GM19328 (cell line): Measurements from ENCODE around the gene THPO.

Experiments used
- ATAC-seq: cut with Tn5 transposase; IDR thresholded peaks from one replicate; pipeline ENCODE4 v1.9.1; 2021; ENCODE audit warnings: mild to moderate bottlenecking, moderate library complexity; ENCODE audit not compliant: unreplicated experiment

THPO gene

DNA sequence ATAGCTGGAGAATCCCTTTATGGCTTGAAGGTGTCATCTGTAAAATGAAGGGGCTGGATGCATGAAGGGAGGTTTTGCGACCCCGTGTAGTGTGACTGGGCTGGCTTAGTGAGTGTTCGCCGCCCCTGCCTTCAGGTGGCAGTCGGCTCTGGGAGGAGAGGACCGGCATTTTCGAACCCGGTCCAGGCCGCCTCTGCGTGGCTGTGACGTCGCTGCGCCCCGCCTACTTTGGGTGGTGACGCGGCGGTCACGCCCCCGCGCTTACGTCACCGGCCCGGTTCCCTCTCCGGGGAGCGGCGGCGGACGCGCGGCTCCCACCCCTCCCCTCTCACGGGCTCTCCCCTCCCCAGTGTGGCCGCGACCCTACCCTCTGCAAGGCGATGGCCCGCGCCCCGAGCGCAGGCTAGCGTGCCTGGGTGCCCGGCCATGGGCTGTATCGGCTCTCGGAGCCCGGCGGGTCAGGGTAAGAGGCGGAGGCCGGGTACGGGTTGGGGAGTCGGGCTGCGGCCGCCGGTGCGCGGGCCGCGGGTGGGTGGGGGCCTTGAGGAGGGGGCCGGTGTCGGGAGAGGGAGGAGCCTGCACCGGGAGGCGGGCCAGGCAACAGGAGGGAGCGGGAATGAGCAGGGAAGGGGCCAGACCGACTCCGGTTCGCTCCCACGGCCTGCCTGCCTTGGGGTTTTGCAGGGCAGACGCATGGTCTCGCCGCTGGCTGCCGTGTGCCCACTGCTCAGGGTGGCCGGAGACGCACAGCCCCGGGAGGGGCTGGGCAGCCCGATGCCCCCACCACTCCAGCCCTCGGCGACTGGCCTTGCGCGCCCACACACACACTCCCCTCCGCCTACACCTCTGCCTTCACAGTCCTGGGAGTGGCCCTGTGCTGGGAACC, 42.1 kb downstream of the THPO start:
- ATAC-seq = no peak

- no peak for ATAC-seq
These were observed 42.7 kb downstream of the THPO start for GRCh38 chr3:184335291-184335660.

GRCh38 chr3:184334470-184335158, 43.4 kb downstream of the THPO start:
- no peak for ATAC-seq

DNA sequence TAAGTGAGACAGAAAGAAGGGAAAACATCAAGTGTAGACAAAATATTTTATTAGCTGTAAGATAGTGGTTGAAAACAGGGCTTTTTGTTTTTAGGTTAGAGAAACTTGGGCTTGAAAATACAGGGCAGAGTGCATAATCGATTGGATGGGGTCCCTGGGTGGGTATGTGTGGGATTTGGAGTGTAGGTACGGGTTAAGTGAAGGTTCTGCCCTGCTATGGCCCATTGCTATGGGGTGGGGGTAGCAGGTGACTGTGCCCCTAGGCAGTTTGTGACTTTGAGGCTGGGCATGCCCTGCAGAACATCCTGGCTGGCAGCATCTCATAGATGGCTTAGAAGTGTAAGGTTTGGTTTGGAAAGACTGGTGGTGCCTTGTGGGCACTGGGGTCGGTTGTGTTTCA, 44.3 kb downstream of the THPO start:
- no peak for ATAC-seq

GRCh38 chr3:184333190-184333589, 44.8 kb downstream of the THPO start:
- no peak for ATAC-seq

DNA sequence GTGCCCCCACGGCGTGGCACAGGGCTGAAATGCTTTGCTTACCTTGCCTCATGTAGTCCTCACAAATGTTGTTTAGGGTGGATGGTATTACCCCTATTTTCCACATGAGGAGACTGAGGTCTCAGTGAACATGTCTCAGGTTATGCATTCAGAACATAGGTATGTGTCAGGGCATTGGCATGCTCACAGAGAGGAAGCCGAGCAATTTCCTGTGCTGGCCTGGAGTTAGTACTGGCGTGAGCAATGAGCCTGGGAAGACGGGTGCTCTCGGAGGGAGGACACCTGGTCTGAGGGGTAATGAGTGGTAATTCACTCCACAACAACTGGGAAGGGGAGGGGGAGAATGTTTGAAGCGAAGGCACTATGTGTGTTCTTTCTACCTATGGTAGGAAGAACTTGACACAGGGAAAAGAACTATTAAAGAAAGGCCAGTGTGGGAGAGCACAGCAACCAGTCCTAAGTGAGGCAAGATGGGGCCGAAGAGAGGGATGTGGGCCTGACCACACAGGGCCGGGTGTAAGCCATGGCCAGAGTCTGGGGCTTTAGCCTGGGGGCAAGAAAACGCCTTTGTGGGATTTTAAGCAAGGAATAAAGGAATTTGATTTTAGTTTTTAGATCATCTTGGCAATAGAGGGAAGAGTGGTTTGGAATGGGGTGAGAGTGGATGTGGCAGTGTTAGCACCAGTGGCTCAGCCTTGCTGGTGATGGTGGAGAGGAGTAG, 45.5 kb downstream of the THPO start:
- ATAC-seq = no peak

GRCh38 chr3:184328516-184328915, 49.5 kb downstream of the THPO start:
- ATAC-seq = no peak

- ATAC-seq = no peak
These were observed 50.8 kb downstream of the THPO start for GRCh38 chr3:184327171-184327570.

GRCh38 chr3:184325715-184326369, 52.2 kb downstream of the THPO start:
- no peak for ATAC-seq

- ATAC-seq = no peak
These were observed 52.7 kb downstream of the THPO start for GRCh38 chr3:184325269-184325668.

DNA sequence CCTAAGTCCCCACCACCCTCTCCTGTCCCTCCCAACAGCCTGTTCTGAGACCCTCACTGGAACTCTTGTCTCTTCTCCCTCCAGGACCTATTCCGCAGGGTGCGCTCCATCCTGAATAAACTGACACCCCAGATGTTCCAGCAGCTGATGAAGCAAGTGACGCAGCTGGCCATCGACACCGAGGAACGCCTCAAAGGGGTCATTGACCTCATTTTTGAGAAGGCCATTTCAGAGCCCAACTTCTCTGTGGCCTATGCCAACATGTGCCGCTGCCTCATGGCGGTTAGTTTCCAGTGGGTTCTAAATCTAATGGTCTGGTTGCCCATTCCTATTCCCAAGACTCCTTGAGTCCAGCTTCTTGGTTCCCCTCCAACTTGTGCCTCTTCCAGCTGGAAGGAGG, 54.3 kb downstream of the THPO start:
- no peak for ATAC-seq

DNA sequence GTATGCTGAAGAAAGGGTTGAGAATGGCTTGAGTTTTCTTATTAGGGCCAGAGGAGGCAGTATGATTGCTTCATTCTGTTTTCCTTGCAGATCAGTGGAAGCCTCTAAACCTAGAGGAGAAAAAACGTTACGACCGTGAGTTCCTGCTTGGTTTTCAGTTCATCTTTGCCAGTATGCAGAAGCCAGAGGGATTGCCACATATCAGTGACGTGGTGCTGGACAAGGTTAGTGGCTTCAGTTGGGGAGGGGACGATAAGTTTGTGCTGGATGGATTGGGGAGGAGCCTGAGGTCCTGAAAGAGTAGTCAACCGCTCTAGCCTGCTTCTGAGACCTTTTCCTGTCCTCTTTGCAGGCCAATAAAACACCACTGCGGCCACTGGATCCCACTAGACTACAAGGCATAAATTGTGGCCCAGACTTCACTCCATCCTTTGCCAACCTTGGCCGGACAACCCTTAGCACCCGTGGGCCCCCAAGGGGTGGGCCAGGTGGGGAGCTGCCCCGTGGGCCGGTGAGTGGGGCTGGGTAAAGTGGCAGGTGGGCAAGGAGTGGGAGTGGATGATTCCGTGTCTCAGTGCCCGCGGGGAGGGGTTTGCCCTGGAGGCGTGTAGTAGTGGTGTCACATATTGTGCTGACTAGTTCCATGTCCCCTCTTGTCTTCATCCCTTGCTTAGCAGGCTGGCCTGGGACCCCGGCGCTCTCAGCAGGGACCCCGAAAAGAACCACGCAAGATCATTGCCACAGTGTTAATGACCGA, 55.1 kb downstream of the THPO start:
- ATAC-seq = no peak
